C4-2B (cell line): Measurements from ENCODE around the gene DCT.

Experiments
- H3K27ac ChIP-seq: fragments of 450-650 bp; 2 replicates; pipeline ENCODE4 v1.5.1; 2017
- CTCF ChIP-seq: fragments of 450-650 bp; conservative IDR thresholded peaks from 2 replicates; pipeline ENCODE4 v1.5.1; 2017; ENCODE audit warnings: mild to moderate bottlenecking
- ZFX ChIP-seq: fragments of 450-650 bp; IDR thresholded peaks from 2 replicates; pipeline ENCODE4 v1.6.1; 2017

Gene DCT

GRCh38 chr13:94414708-94415107, 64.8 kb downstream of the DCT start:
- no peak for TF ChIP-seq CTCF
- no peak for TF ChIP-seq ZFX

DNA sequence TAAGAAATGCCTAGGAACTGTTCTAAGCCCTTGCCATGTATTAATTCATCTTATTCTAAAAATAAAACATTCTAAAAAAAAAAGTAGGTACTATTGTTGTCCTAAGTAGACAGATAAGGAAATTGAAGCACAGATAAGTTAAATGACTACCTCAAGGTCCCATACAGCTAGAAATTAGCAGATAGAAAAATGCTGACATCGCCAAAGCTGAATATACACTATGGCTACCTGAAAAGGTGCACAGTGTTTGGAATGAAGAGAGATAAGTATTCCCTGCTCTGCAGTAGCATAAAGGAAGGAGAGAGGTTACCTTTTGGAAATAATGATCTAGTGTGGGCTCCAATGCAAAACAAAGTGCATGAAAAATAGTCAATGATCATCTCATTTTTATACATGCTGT, 65.3 kb downstream of the DCT start:
- TF ChIP-seq ZFX = no peak
- TF ChIP-seq CTCF = no peak
- H3K27ac ChIP-seq = no peak overlapping the region

More at GRCh38 chr13:94414708-94415107, 64.8 kb downstream of the DCT start:
- H3K27ac ChIP-seq = no peak overlapping the region

DNA sequence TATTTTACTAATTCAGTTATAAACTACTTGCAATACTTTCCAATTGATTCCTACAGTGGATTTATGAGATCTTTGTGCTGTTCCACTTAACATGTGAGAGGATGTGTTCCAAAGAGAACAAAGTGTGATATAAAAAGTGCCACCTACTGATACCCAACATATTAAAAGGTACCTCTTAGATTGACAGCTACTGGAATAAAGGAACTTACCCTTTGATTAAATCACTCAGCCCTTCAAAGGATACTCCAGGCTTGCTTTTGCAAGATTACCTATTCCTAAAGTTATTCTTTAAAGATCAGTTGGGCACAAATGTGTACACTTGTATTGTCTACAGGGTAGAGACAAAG, 65.9 kb downstream of the DCT start:
- no peak for TF ChIP-seq CTCF
- no peak for TF ChIP-seq ZFX
- no peak overlapping the region for H3K27ac ChIP-seq

DNA sequence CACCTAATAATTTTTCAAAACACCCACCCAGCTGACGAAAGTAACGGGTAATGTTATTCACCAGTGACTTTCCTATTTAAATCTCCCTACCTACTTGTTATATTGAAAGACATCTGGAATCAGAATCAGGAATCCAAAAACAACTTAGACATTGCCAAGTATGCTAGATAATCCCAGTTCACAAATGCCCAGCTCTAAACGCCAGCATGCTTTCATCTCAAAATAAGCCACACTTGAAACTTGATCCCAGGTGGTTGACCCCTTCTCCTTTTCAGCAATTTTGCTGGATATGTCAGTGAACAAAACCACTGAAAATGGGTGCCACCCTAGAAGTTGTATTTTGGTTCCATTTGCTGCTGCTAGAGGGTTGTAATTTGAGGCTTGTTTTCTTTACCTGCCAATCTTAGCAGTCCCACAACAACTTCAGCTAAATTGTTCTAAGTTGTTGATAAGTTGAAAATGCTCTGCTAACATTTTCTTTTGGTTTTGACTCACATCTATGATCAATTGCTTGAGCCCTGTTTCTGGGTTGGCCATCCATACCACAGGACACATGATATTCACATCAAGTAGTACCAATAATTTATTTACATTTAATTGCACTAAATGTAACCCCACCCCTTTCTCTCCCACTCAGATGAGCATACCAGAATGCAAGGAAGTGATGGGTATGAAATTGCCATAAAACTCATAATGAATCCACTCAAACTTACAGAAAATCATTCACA, 66.4 kb downstream of the DCT start:
- TF ChIP-seq CTCF (no peak), ZFX (no peak)
- H3K27ac ChIP-seq = no peak overlapping the region

GRCh38 chr13:94411747-94412146, 67.7 kb downstream of the DCT start:
- no peak for TF ChIP-seq CTCF
- no peak for TF ChIP-seq ZFX
- no peak overlapping the region for H3K27ac ChIP-seq

GRCh38 chr13:94408314-94409036, 71.0 kb downstream of the DCT start:
- TF ChIP-seq CTCF (no peak), ZFX (no peak)

DNA sequence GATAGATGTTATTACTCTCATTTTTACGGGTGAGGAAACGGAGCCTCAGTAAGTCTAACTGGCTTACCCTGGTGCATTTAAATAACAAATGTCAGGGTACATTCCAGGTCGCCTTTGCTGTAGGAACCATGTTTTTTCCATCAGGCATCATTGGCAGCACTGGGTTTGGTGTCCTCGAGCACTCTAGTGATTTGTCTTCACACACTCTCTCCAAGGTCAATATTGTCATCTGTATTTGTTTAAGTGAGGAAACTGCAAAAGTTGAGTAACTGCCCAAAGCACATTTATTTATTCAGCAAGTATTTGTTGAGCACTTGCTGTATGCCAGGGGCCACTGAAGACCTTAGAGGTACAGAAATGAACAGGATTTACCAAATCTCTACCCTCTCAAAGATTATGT, 78.6 kb downstream of the DCT start:
- no peak overlapping the region for H3K27ac ChIP-seq
- TF ChIP-seq ZFX (no peak), CTCF (no peak)

More at GRCh38 chr13:94408314-94409036, 71.0 kb downstream of the DCT start:
- no peak overlapping the region for H3K27ac ChIP-seq
